B cell (primary cell): ENCODE results near the gene MX1. TPM values are rescaled to one million over a fixed set of nuclear protein-coding genes. Genes with fewer than 3 reads are reported as not detected.

Experiments used
- ATAC-seq: fragments of 200-7000 bp; cut with Tn5 transposase; one replicate; pipeline ENCODE4 v1.10.0; 2021; ENCODE audit warnings: low read depth, mild to moderate bottlenecking, moderate number of reproducible peaks, moderate library complexity
- CTCF ChIA-PET: fragments of 350-600 bp; sonication (Branson Sonifier 250); formaldehyde crosslinking; loops from one replicate; lab custom pipeline; 2021; ENCODE audit warnings: antibody characterized with exemption, inconsistent platforms; lab: Charles Lee
- POLR2A ChIA-PET: fragments of 350-600 bp; sonication (Branson Sonifier 250); formaldehyde crosslinking; loops from one replicate; lab custom pipeline; 2021; ENCODE audit warnings: antibody characterized with exemption; lab: Charles Lee
- DNase-seq: peaks from one replicate; pipeline ENCODE4 v3.0.0; 2013
- H2AFZ ChIP-seq: 2 replicates; pipeline ENCODE4 v1.6.1; 2012; ENCODE audit warnings: mild to moderate bottlenecking, low read depth, low read length; ENCODE audit not compliant: insufficient read depth, poor library complexity, severe bottlenecking
- H3K27ac ChIP-seq, 2 donors: 1 replicate in 1 of 2; 2 replicates in 1 of 2; pipeline ENCODE4 v1.5.1; 2012 to 2013; ENCODE audit warnings: low read length in 2 of 2, mild to moderate bottlenecking in 2 of 2, moderate library complexity in 1 of 2
- H3K27me3 ChIP-seq, 4 experiments: fragments of 200-600 bp in 1 of 4; sonication (generic) in 1 of 4; replicated peaks in 1 of 4; 1 replicate in 2 of 4; 2 replicates in 2 of 4; pipeline versions ENCODE4 v1.6.1 to v1.7.0; 2013 to 2016; ENCODE audit warnings: low read length in 3 of 4, mild to moderate bottlenecking in 2 of 4, mixed read lengths in 1 of 4, moderate library complexity in 1 of 4; ENCODE audit not compliant: insufficient read depth in 4 of 4, control insufficient read depth in 3 of 4; ENCODE audit errors: control extremely low read depth in 1 of 4
- H3K36me3 ChIP-seq, 2 experiments: replicated peaks in 1 of 2; 1 replicate in 1 of 2; 2 replicates in 1 of 2; pipeline versions ENCODE4 v1.6.1 to v1.7.1; 2013; ENCODE audit warnings: low read length in 1 of 2; ENCODE audit not compliant: insufficient read depth in 2 of 2, control insufficient read depth in 1 of 2; ENCODE audit errors: control extremely low read depth in 1 of 2, extremely low read depth in 1 of 2
- H3K4me1 ChIP-seq, 2 donors: fragments of 200-600 bp in 1 of 2; sonication (generic) in 1 of 2; 1 replicate in 1 of 2; 2 replicates in 1 of 2; pipeline versions ENCODE4 v1.5.1 to v1.6.1; 2013 to 2017; ENCODE audit warnings: low read length in 2 of 2; ENCODE audit not compliant: control insufficient read depth in 2 of 2, insufficient read depth in 2 of 2
- H3K4me2 ChIP-seq: replicated peaks from 2 replicates; pipeline ENCODE3; 2012; ENCODE audit warnings: mild to moderate bottlenecking, low read depth, low read length; ENCODE audit not compliant: poor library complexity, severe bottlenecking
- H3K4me3 ChIP-seq, 5 experiments: fragments of 200-600 bp in 1 of 5; sonication (generic) in 1 of 5; 1 replicate in 3 of 5; 2 replicates in 2 of 5; pipeline versions ENCODE4 v1.5.1 to v1.7.0; 2011 to 2016; ENCODE audit warnings: low read length in 4 of 5, mild to moderate bottlenecking in 4 of 5, low read depth in 2 of 5, control low read depth in 1 of 5, moderate library complexity in 1 of 5; ENCODE audit not compliant: insufficient read depth in 1 of 5; ENCODE audit errors: control extremely low read depth in 1 of 5, extremely low read depth in 1 of 5
- H3K79me2 ChIP-seq: fragments of 200-600 bp; sonication (generic); one replicate; pipeline ENCODE4 v1.6.0; 2016; ENCODE audit warnings: low read length; ENCODE audit not compliant: control insufficient read depth, insufficient read depth
- H3K9ac ChIP-seq: fragments of 200-600 bp; sonication (generic); 2 replicates; pipeline ENCODE4 v1.6.1; 2017; ENCODE audit warnings: mild to moderate bottlenecking, low read length, moderate library complexity
- H3K9me3 ChIP-seq, 3 donors: one replicate each; pipeline versions ENCODE4 v1.6.1 to v1.7.1; 2013; ENCODE audit warnings: low read length in 2 of 3; ENCODE audit not compliant: control insufficient read depth in 2 of 3, insufficient read depth in 1 of 3; ENCODE audit errors: control extremely low read depth in 1 of 3
- H4K20me1 ChIP-seq: 2 replicates; pipeline ENCODE4 v1.6.0; 2012; ENCODE audit warnings: mild to moderate bottlenecking, low read length; ENCODE audit not compliant: insufficient read depth, control insufficient read depth, poor library complexity, severe bottlenecking
- H3K27ac Mint-ChIP-seq: one replicate; pipeline ENCODE4 v1.8.0; 2021; ENCODE audit warnings: mixed read lengths
- H3K27me3 Mint-ChIP-seq: one replicate; pipeline ENCODE4 v1.8.0; 2021; ENCODE audit warnings: mixed read lengths
- H3K4me1 Mint-ChIP-seq: one replicate; pipeline ENCODE4 v1.8.0; 2021; ENCODE audit warnings: mixed read lengths
- H3K4me3 Mint-ChIP-seq: one replicate; pipeline ENCODE4 v1.8.0; 2021; ENCODE audit warnings: mixed read lengths
- H3K9me3 Mint-ChIP-seq: one replicate; pipeline ENCODE4 v1.8.0; 2022; ENCODE audit warnings: mixed read lengths; ENCODE audit not compliant: insufficient read depth
- CTCF ChIP-seq: fragments of 200-600 bp; IDR thresholded peaks from one replicate; pipeline ENCODE4 v1.8.0; 2022; ENCODE audit warnings: antibody characterized with exemption, mild to moderate bottlenecking
- EZH2 ChIP-seq: IDR thresholded peaks from 2 replicates; pipeline ENCODE4 v1.6.1; 2012; ENCODE audit warnings: borderline replicate concordance, low read depth, mild to moderate bottlenecking, moderate library complexity, low read length; ENCODE audit not compliant: insufficient read depth, poor library complexity, severe bottlenecking
- WGBS: methylation state at CpG from one replicate; pipeline ENCODE4 v1.1.5; 2013; ENCODE audit warnings: missing lambda C conversion rate; ENCODE audit not compliant: insufficient coverage; 5-methylcytosine and 5-hydroxymethylcytosine counted together
- intact Hi-C: fragments of 100-400 bp; cut with micrococcal nuclease; formaldehyde crosslinking; loops from one replicate; pipeline ENCODE4 v1.10.0; 2022
- polyA plus RNA-seq: library from polyadenylated mRNA; depleted of rRNA; stranded (reverse); fragments of >200 nt; gene quantifications from 2 replicates; pipeline ENCODE4 v1.2.3, GENCODE V29; 2012
- total RNA-seq, 2 donors: library from RNA; stranded (reverse); fragments of 120-200 nt in 1 of 2; gene quantifications; 1 replicate in 1 of 2; 2 replicates in 1 of 2; pipeline versions ENCODE4 v1.2.3 to v1.2.4, GENCODE V29; 2013 to 2022

MX1 gene
- total and polyA plus RNA-seq, 2 donors (not counting 1 experiment from before 2014, with no cell fraction given), result 57.6 to 62.9 TPM

GRCh38 chr21:41428847-41429246 is 2.8 kb downstream of the MX1 start:
- 99% methylated on average over 5 of the region's 6 CpGs for WGBS
- H3K4me1 Mint-ChIP-seq, result peaks cover 74% of the 10 kb centered on the region
- H3K9ac ChIP-seq, result no peak overlapping the region

GRCh38 chr21:41429305-41429704 is 3.3 kb downstream of the MX1 start:
- H3K9me3 Mint-ChIP-seq, result peaks cover under 1% of the 10 kb centered on the region
- no peak for DNase-seq
- peaks cover 8% of the 10 kb centered on the region for H4K20me1 ChIP-seq
- no peak for ATAC-seq
- ChIA-PET CTCF (interaction anchor here (1.4 kb wide), 1 partner anchor 12 kb away, joined by 4 read pairs; no protein-coding TSS in a partner anchor), POLR2A (no interaction called here)
- no peak overlapping the region for H3K27ac ChIP-seq
- H3K4me1 ChIP-seq, result peaks cover 50 to 68% of the 10 kb centered on the region in 2 donors
- no peak overlapping the region for H3K4me3 ChIP-seq
- peaks cover 0 to 7% (median 4%) of the 10 kb centered on the region in 3 donors for H3K9me3 ChIP-seq
- H3K79me2 ChIP-seq, result peaks cover 11% of the 10 kb centered on the region
- no peaks in the 10 kb centered on the region for H3K27me3 ChIP-seq
- H3K9ac ChIP-seq, result no peak overlapping the region
- peaks cover 3 to 52% of the 10 kb centered on the region in 2 experiments for H3K36me3 ChIP-seq
- TF ChIP-seq EZH2 (no peak), CTCF (no peak)
- no peaks in the 10 kb centered on the region for H3K27me3 Mint-ChIP-seq
- H3K4me3 Mint-ChIP-seq, result no peak overlapping the region
- no peak overlapping the region for H2AFZ ChIP-seq
- intact Hi-C loops, result no loop called here
- no peak overlapping the region for H3K27ac Mint-ChIP-seq
- 80% methylated on average over 1 of the region's 3 CpGs for WGBS
- peaks cover 71% of the 10 kb centered on the region for H3K4me1 Mint-ChIP-seq
- no peak overlapping the region for H3K4me2 ChIP-seq

More at GRCh38 chr21:41428847-41429246, 2.8 kb downstream of the MX1 start:
- Histone ChIP-seq H3K27me3 (no peaks in the 10 kb centered on the region), H2AFZ (no peak overlapping the region), H4K20me1 (peaks cover 8% of the 10 kb centered on the region), H3K4me2 (no peak overlapping the region), H3K4me1 (peaks cover 55 to 72% of the 10 kb centered on the region in 2 donors), H3K4me3 (no peak overlapping the region), H3K79me2 (peaks cover 12% of the 10 kb centered on the region), H3K9me3 (peaks cover 0 to 4% (median 2%) of the 10 kb centered on the region in 3 donors), H3K36me3 (peaks cover 3 to 48% of the 10 kb centered on the region in 2 experiments), H3K27ac (no peak overlapping the region)
- no peak overlapping the region for H3K4me3 Mint-ChIP-seq
- H3K9me3 Mint-ChIP-seq, result no peaks in the 10 kb centered on the region
- ATAC-seq (no peak), DNase-seq (no peak)
- intact Hi-C loops, result no loop called here
- POLR2A ChIA-PET, result no interaction called here
- no peak for TF ChIP-seq CTCF
- no peak for TF ChIP-seq EZH2
- no peaks in the 10 kb centered on the region for H3K27me3 Mint-ChIP-seq
- CTCF ChIA-PET, result interaction anchor here (1.4 kb wide), 1 partner anchor 11 kb away, joined by 4 read pairs; no protein-coding TSS in a partner anchor
- H3K27ac Mint-ChIP-seq, result peak overlapping the region; percentile 57
